Stimulated activated CD8-positive, alpha-beta memory T cell treated with anti-CD3 and anti-CD28 coated beads, Interleukin-4, amount 100 ng/mL, for 4 hours (primary cell): ENCODE data around the gene SPPL2B.

ENCODE experiments used
- DNase-seq, 2 donors: peaks; one replicate each; pipeline ENCODE4 v3.0.0-alpha.2; 2020; ENCODE audit warnings: low read depth in 2 of 2, low spot score in 1 of 2

SPPL2B gene

DNA sequence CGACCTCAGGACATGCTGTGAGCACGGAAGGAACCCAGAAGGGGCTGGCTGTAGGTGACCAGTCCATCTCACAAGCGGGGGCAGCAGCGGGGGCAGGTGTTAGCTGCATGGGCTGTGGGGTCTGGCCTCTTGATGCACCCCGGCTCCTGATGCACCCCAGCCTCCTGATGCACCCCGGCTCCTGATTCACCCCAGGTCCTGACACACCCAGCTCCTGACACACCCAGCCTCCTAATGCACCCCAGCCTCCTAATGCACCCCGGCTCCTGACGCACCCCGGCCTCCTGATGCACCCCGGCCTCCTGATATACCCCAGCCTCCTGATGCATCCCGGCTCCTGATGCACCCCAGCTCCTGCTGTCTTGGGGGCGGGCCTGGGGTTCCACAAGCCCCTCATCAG lies 7.5 kb upstream of the SPPL2B start:
- no peak for DNase-seq

DNA sequence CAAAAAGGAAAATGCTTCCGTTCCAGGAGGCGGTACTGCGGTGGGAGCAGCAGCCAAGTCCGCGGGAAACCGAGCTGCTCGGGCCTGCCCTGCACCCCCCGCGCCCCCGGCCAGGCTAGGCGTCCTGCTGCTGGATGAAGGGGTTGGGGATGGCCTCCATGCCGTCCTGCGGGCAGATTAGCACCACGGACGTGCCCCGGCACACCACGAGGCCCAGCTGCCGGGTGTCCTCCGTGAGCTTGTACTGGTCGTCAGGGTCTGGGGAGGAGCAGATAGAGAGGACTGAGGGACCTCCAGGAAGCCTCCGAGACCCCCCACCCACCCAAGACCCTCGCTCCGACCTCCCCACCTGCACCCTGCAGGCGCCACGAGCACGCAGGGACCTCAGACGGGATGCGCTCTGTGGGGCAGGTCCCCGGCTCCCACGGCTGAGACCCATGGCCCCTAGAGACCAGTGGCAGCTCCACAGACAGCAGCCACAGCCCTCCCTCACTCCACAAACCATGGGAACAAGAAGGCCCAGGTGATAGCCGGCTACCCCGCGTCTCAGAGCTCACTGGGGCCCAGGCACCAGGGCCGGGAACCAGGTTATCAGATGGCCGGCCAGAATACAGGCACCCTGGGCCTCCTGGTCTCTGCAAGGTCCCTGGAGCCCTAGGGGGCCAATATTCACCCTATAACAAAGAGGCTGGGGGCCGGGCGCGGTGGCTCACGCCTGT lies 6.8 kb upstream of the SPPL2B start:
- DNase-seq = no peak

DNA sequence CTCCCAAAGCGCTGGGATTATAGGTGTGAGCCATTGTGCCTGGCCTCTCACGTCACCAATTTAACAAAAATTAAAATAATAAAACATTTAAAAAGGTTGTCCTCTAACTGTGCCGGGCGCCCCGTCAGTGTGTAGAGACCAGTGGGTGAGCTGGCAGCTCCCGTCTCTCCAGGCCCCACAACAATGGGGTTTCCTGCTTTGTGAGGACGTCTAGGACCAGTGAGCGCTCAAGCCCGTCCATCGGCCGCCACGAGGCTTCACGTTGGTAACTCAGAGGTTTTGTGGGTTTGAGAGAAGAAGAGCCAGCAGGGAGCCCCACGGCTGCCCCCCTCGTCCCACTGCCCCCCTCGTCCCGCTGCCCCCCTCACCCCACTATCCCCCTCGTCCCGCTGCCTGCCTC lies 4.8 kb upstream of the SPPL2B start:
- DNase-seq = no peak

DNA sequence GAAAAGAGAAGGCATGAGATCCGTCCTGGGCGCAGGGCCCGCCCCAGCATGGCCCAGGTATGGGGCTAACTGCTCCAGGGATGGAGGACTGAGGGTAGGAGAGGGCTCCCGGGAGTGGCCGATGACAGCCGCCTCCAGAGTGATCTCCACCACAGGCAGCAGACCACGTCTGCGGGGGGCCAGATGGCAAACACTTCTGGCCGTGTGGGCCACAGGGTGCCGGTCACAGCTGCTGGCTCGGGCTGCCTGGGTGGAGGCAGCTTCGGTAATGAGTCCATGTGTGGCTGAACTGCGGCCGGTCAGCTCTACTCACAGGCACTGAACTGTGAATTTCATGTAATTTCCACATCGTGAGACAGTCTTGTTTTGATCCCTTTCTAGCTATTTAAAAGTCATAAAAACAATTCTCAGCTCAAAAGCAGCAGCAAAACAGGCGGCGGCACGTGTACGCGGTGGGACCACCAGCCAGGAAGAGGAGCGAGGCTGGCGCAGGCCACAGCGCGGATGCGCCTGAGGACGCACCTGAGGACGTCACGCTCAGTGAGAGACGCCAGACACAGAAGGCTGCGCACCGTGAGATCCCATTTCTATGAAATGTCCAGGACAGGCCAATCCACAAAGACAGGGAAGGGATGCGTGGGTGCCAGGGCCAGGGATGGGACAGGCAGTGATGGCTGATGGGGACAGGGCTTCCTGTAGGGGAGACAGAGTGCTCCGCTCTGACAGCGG lies 4.1 kb upstream of the SPPL2B start:
- DNase-seq = no peak

- DNase-seq = no peak
These were observed 3.0 kb upstream of the SPPL2B start for GRCh38 chr19:2325281-2326046.

DNA sequence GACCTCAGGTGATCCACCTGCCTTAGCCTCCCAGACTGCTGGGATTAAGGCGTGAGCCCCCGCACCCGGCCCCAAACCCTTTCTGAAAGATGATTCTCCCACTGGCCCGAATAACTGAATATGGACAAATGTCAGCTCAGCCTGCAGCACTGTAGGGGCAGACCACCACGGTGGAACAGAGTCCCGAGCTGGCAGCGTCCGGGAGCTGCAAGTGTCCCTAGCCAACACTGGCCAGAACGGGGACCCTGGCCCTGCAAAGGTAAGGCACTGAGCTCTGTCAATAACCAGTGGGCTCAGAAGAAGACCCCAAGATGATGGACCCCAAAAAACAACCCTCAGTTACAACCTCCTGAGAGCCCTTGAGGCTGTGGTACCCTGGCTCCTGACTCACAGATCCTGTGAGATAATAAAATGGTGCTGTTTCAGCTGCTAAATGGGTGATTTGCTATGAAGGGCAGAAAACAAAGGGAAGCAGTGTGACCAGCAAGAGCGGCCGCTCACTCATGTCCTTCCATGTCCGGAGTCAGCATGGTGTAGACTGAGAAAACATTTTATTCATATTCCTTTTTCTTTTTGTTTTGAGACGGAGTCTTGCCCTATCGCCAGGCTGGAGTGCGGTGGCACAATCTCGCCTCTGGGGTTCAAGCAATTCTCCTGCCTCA lies 1.7 kb upstream of the SPPL2B start:
- no peak for DNase-seq

- DNase-seq = peak; percentile 16 to 32
These were observed 597 bp upstream of the SPPL2B start for GRCh38 chr19:2327773-2328400.

DNA sequence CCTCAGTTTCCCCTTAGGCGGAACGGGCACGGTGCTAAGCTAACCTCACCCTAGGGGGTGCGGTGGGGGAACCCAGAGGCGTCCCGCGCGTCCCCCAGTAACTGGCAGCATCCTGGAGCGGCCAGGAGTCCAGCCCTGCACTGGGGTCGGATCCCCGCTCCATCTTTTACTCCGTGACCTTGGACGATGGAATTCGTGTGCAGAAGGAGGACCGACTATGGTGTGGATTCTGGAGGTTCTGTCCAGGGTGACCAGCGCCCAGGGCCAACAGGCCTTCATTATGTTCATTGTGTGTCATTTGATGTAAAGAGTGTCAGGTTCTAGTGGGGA lies 630 bp downstream of the SPPL2B start:
- DNase-seq = no peak

GRCh38 chr19:2329501-2329916 lies 1.0 kb downstream of the SPPL2B start:
- DNase-seq = no peak

DNA sequence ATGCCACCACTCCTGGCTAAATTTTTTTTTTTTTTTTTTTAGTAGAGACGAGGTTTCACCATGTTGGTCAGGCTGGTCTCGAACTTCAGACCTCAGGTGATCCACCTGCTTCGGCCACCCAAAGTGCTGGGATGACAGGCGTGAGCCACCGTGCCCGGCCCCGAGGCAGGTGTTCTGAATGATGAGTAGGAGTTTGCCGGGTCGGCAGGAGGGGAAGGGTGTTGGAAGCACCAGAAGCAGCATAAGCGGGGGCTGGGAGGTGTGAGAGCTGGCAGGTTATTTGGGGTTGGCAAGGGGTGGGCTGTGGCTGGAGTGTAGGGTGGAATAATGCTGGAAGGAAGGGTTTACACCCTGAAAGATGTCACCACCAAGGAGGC lies 1.8 kb downstream of the SPPL2B start:
- DNase-seq = no peak

- DNase-seq = no peak
These were observed 2.3 kb downstream of the SPPL2B start for GRCh38 chr19:2330632-2331284.

DNA sequence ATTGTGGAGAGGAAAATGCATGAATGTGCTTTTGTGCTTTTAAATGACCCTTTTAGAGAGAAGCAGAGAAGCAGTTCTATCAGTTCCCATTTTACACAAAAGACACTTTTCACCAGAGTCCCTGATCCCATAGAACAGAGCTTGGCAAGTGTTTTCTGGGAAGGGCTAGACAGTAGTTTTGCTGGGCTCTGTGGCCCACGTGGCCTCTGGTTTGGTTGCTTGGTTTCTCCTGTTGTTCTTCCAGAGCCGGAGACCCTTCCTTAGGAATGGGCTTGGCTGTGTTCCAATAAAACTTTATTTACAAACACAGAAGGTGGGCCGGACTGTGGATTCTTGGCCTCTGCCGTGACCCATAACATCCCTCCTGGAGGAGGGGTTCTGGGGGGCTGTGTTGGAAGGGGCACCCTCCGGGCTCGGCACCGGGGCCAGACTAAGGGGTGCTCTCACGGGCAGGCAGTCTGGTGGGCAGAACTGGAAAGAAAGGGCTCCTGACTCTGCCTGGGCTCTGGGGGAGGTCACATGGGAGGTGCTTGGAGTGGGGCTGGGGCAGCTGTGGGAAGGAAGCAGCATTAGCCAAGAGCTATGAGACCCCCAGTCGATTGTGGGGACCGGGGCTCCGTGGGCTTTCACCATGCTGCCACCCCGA lies 3.2 kb downstream of the SPPL2B start:
- DNase-seq = no peak

GRCh38 chr19:2332341-2333026 lies 4.0 kb downstream of the SPPL2B start:
- no peak for DNase-seq

- DNase-seq = no peak
These were observed 4.7 kb downstream of the SPPL2B start for GRCh38 chr19:2333027-2333806.

DNA sequence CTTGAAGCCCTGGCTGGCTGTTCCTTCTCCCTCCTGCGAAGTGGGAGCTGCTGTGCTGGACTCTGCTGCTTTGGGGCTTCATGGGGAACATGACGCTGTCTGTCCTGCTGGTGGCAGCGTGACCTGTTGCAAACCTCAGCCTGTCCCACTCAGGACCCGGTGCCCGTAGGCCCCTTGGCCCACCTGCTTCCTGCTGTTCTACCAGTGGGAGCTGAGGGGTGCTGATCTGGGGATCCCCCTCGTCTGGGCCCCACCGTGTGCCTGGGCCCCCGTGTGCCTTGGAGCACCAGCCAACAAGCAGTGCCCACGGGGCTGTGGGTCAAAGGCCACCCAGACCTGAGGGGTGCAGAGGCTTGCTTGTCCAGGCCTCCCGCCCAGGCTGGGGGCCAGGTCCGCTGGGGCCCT lies 5.3 kb downstream of the SPPL2B start:
- DNase-seq = no peak

GRCh38 chr19:2334426-2334825 lies 5.9 kb downstream of the SPPL2B start:
- DNase-seq = no peak

DNA sequence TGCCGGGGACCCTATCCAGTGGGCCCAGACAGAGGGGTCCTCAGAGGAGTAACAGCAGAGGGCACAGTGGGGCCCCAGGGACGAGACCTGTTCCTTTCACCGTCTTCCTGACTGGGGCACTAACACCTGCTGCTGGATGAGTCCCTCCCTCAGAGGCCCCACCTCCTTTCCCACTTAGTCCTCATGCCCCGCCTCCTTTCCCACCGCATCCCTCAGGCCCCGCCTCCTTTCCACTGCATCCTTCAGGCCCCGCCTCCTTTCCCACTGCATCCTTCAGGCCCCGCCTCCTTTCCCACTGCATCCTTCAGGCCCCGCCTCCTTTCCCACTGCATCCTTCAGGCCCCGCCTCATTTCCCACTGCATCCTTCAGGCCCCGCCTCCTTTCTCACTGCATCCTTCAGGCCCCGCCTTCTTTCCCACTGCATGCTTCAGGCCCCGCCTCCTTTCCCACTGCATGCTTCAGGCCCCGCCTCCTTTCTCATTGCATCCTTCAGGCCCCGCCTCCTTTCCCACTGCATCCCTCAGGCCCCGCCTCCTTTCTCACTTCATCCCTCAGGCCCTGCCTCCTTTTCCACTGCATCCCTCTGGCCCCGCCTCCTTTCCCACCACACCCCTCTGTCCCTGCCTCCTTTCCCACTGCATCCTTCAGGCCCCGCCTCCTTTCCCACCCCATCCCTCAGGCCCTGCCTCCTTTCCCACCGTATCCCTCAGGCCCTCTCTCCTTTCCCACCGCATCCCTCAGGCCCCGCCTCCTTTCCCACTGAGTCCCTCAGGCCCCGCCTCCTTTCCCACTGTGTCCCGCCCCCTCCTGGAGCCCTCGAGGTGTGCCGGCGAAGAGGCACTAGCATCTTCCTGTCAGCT lies 6.7 kb downstream of the SPPL2B start:
- DNase-seq = no peak

DNA sequence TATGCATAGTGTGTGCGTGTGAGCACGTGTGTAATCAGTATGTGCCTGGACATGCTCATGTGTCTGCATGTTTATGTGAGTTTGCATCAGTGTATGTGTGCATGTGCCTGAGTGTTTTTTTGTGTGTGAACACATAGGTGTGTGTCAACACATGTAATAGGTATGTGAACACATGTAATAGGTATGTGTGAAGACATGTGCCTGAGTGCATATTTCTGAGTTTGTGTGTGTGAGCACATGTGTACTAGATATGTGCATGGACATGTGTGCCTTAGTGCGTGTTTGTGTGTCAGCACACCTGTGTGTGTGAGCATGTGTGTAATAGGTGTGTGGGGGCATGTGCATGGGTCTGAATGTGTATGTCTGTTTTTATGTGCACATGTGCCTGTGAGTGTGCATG lies 7.4 kb downstream of the SPPL2B start:
- DNase-seq = no peak
